HG03460 (cell line): Measurements from ENCODE around the gene ATP6V1G1.

Experiments used
- ATAC-seq: cut with Tn5 transposase; IDR thresholded peaks from one replicate; pipeline ENCODE4 v1.9.1; 2021; ENCODE audit not compliant: unreplicated experiment

ATP6V1G1 gene

GRCh38 chr9:114611516-114612271 lies 24.1 kb downstream of the ATP6V1G1 start:
- ATAC-seq, result peak; percentile 26

- no peak for ATAC-seq
Observed at GRCh38 chr9:114612272-114612923, 24.8 kb downstream of the ATP6V1G1 start.

- no peak for ATAC-seq
Observed at GRCh38 chr9:114613087-114613486, 25.5 kb downstream of the ATP6V1G1 start.

- ATAC-seq, result no peak
Observed at GRCh38 chr9:114613919-114614318, 26.4 kb downstream of the ATP6V1G1 start.

- ATAC-seq, result no peak
Observed at GRCh38 chr9:114614373-114614772, 26.8 kb downstream of the ATP6V1G1 start.

GRCh38 chr9:114616684-114617520 lies 29.3 kb downstream of the ATP6V1G1 start:
- peak; percentile 76 for ATAC-seq

- peak; percentile 44 for ATAC-seq
Observed at GRCh38 chr9:114619191-114619761, 31.7 kb downstream of the ATP6V1G1 start.

GRCh38 chr9:114621561-114621960 lies 34.0 kb downstream of the ATP6V1G1 start:
- no peak for ATAC-seq

GRCh38 chr9:114621975-114622609 lies 34.5 kb downstream of the ATP6V1G1 start:
- ATAC-seq, result no peak

- no peak for ATAC-seq
Observed at GRCh38 chr9:114624677-114625076, 37.1 kb downstream of the ATP6V1G1 start.

- no peak for ATAC-seq
Observed at GRCh38 chr9:114626415-114627020, 38.9 kb downstream of the ATP6V1G1 start.

- ATAC-seq, result no peak
Observed at GRCh38 chr9:114627553-114627952, 40.0 kb downstream of the ATP6V1G1 start.

GRCh38 chr9:114629563-114630090 lies 42.1 kb downstream of the ATP6V1G1 start:
- no peak for ATAC-seq

- ATAC-seq, result no peak
Observed at GRCh38 chr9:114631166-114631565, 43.6 kb downstream of the ATP6V1G1 start.

GRCh38 chr9:114633438-114634089 lies 46.0 kb downstream of the ATP6V1G1 start:
- ATAC-seq, result no peak

GRCh38 chr9:114634387-114634786 lies 46.8 kb downstream of the ATP6V1G1 start:
- no peak for ATAC-seq

GRCh38 chr9:114638404-114638803 lies 50.8 kb downstream of the ATP6V1G1 start:
- no peak for ATAC-seq

- ATAC-seq, result no peak
Observed at GRCh38 chr9:114641967-114642366, 54.4 kb downstream of the ATP6V1G1 start.

- no peak for ATAC-seq
Observed at GRCh38 chr9:114643001-114643400, 55.4 kb downstream of the ATP6V1G1 start.

- ATAC-seq, result no peak
Observed at GRCh38 chr9:114643896-114644295, 56.3 kb downstream of the ATP6V1G1 start.
